H9 (cell line): ENCODE measurements around the gene ST8SIA5. TPM values are rescaled to one million over a fixed set of nuclear protein-coding genes. Genes with fewer than 3 reads are reported as not detected.

Source experiments
- DNase-seq: peaks from one replicate; pipeline ENCODE4 v3.0.0-alpha.2; 2017
- H2AFZ ChIP-seq: one replicate; pipeline ENCODE4 v1.6.1; 2013; ENCODE audit warnings: mild to moderate bottlenecking, low read length, control low read depth, moderate library complexity
- H2AK5ac ChIP-seq: 2 replicates; pipeline ENCODE4 v1.6.1; 2013; ENCODE audit warnings: low read length, control low read depth, mixed read lengths; ENCODE audit not compliant: insufficient read length
- H2BK120ac ChIP-seq: one replicate; pipeline ENCODE4 v1.6.1; 2013; ENCODE audit warnings: low read depth, mild to moderate bottlenecking, low read length, control low read depth, inconsistent platforms; ENCODE audit not compliant: poor library complexity, severe bottlenecking
- H2BK12ac ChIP-seq: 2 replicates; pipeline ENCODE4 v1.6.1; 2013; ENCODE audit warnings: low read length, control low read depth, mixed read lengths, low read depth; ENCODE audit not compliant: insufficient read length
- H2BK15ac ChIP-seq: 2 replicates; pipeline ENCODE4 v1.6.1; 2013; ENCODE audit warnings: low read depth, low read length, control low read depth
- H2BK20ac ChIP-seq: one replicate; pipeline ENCODE4 v1.6.1; 2013; ENCODE audit warnings: low read depth, mild to moderate bottlenecking, low read length, control low read depth, inconsistent platforms; ENCODE audit not compliant: poor library complexity, severe bottlenecking
- H2BK5ac ChIP-seq: 2 replicates; pipeline ENCODE4 v1.6.1; 2013; ENCODE audit warnings: low read length, control low read depth, mixed read lengths; ENCODE audit not compliant: insufficient read length
- H3K14ac ChIP-seq: 2 replicates; pipeline ENCODE4 v1.6.1; 2013; ENCODE audit warnings: low read length, control low read depth; ENCODE audit not compliant: insufficient read depth
- H3K18ac ChIP-seq: 2 replicates; pipeline ENCODE4 v1.6.1; 2013; ENCODE audit warnings: low read depth, mild to moderate bottlenecking, mixed read lengths, low read length, control low read depth; ENCODE audit not compliant: insufficient read length
- H3K23ac ChIP-seq: 2 replicates; pipeline ENCODE4 v1.6.1; 2013; ENCODE audit warnings: low read length, control low read depth, mixed read lengths, low read depth; ENCODE audit not compliant: insufficient read length
- H3K23me2 ChIP-seq: 2 replicates; pipeline ENCODE4 v1.6.1; 2013; ENCODE audit warnings: low read depth, mild to moderate bottlenecking, mixed read lengths, low read length, control low read depth; ENCODE audit not compliant: insufficient read length, poor library complexity, severe bottlenecking
- H3K27ac ChIP-seq: 2 replicates; pipeline ENCODE4 v1.5.1; 2013; ENCODE audit warnings: low read length, control low read depth, mixed read lengths, low read depth; ENCODE audit not compliant: insufficient read length
- H3K27me3 ChIP-seq: 2 replicates; pipeline ENCODE4 v1.6.1; 2013; ENCODE audit warnings: low read length, control low read depth, inconsistent platforms; ENCODE audit not compliant: insufficient read depth
- H3K4ac ChIP-seq: 2 replicates; pipeline ENCODE4 v1.6.1; 2013; ENCODE audit warnings: low read depth, mild to moderate bottlenecking, control low read depth, inconsistent platforms, low read length, moderate library complexity
- H3K4me1 ChIP-seq: 2 replicates; pipeline ENCODE4 v1.6.1; 2013; ENCODE audit warnings: low read length, control low read depth, inconsistent platforms; ENCODE audit not compliant: insufficient read depth
- H3K4me2 ChIP-seq: 2 replicates; pipeline ENCODE4 v1.6.1; 2013; ENCODE audit warnings: low read length, control low read depth, mixed read lengths; ENCODE audit not compliant: insufficient read length, insufficient read depth
- H3K56ac ChIP-seq: 2 replicates; pipeline ENCODE4 v1.6.1; 2013; ENCODE audit warnings: low read depth, mild to moderate bottlenecking, mixed read lengths, low read length, control low read depth; ENCODE audit not compliant: insufficient read length
- H3K79me1 ChIP-seq: 2 replicates; pipeline ENCODE4 v1.6.1; 2013; ENCODE audit warnings: low read depth, mild to moderate bottlenecking, moderate library complexity, low read length, control low read depth, inconsistent platforms; ENCODE audit not compliant: insufficient read depth, poor library complexity, severe bottlenecking
- H3K79me2 ChIP-seq: 2 replicates; pipeline ENCODE4 v1.6.1; 2013; ENCODE audit warnings: low read length, control low read depth, inconsistent platforms; ENCODE audit not compliant: insufficient read depth
- H3K9ac ChIP-seq: 2 replicates; pipeline ENCODE4 v1.6.1; 2013; ENCODE audit warnings: low read length, control low read depth, mixed read lengths; ENCODE audit not compliant: insufficient read length; ENCODE audit errors: extremely low read depth
- H3K9me3 ChIP-seq: one replicate; pipeline ENCODE4 v1.6.1; 2013; ENCODE audit warnings: low read depth, low read length, inconsistent platforms; ENCODE audit not compliant: control insufficient read depth
- H3T11ph ChIP-seq: one replicate; pipeline ENCODE4 v1.6.1; 2013; ENCODE audit warnings: mild to moderate bottlenecking, low read length, control low read depth, inconsistent platforms
- H4K20me1 ChIP-seq: one replicate; pipeline ENCODE4 v1.6.1; 2013; ENCODE audit not compliant: control insufficient read depth, insufficient read length, insufficient read depth
- H4K5ac ChIP-seq: 2 replicates; pipeline ENCODE4 v1.6.1; 2013; ENCODE audit warnings: low read depth, mild to moderate bottlenecking, mixed read lengths, low read length, control low read depth; ENCODE audit not compliant: insufficient read length
- H4K8ac ChIP-seq: replicated peaks from 2 replicates; pipeline ENCODE4 v1.6.1; 2013; ENCODE audit warnings: low read length, control low read depth, mixed read lengths, low read depth; ENCODE audit not compliant: insufficient read length
- H4K91ac ChIP-seq: 2 replicates; pipeline ENCODE4 v1.6.1; 2013; ENCODE audit warnings: low read depth, mild to moderate bottlenecking, moderate library complexity, mixed read lengths, low read length, control low read depth; ENCODE audit not compliant: insufficient read length
- H3K27ac Mint-ChIP-seq, 3 experiments: 2 replicates in 2 of 3; 3 replicates in 1 of 3; pipeline ENCODE4 v1.8.0; 2020 to 2021; ENCODE audit warnings: mixed read lengths in 3 of 3, mild to moderate bottlenecking in 1 of 3, moderate library complexity in 1 of 3
- H3K27me3 Mint-ChIP-seq: 2 replicates; pipeline ENCODE4 v1.8.0; 2021; ENCODE audit warnings: low read depth, mild to moderate bottlenecking, moderate library complexity, mixed read lengths
- H3K36me3 Mint-ChIP-seq, 3 experiments: 2 replicates in 2 of 3; 3 replicates in 1 of 3; pipeline ENCODE4 v1.8.0; 2020 to 2021; ENCODE audit warnings: low read depth in 3 of 3, mixed read lengths in 3 of 3; ENCODE audit not compliant: insufficient read depth in 1 of 3
- H3K4me1 Mint-ChIP-seq, 2 experiments: 2 replicates each; pipeline ENCODE4 v1.8.0; 2020; ENCODE audit warnings: mixed read lengths in 2 of 2
- H3K4me3 Mint-ChIP-seq, 2 experiments: 2 replicates in 1 of 2; 3 replicates in 1 of 2; pipeline ENCODE4 v1.8.0; 2020 to 2021; ENCODE audit warnings: mild to moderate bottlenecking in 2 of 2, mixed read lengths in 2 of 2, moderate library complexity in 1 of 2
- H3K9me3 Mint-ChIP-seq, 2 experiments: 2 replicates in 1 of 2; 3 replicates in 1 of 2; pipeline ENCODE4 v1.8.0; 2020; ENCODE audit warnings: mild to moderate bottlenecking in 2 of 2, mixed read lengths in 2 of 2, moderate library complexity in 1 of 2
- WGBS: extraction: QIAGEN DNeasy Blood & Tissue Kit; methylation state at CpG from one replicate; pipeline ENCODE4 v1.1.7; 2013; ENCODE audit warnings: missing lambda C conversion rate, low lambda C conversion rate, mixed read lengths; ENCODE audit not compliant: insufficient read length; ENCODE audit errors: extremely low coverage; 5-methylcytosine and 5-hydroxymethylcytosine counted together
- total RNA-seq: library from RNA; stranded (reverse); gene quantifications from 2 replicates; pipeline ENCODE4 v1.2.1, GENCODE V29; 2021
- TF ChIP-seq, protein P1 (sequence below): fragments of 200-600 bp; sonication (generic); conservative IDR thresholded peaks from 3 replicates; pipeline ENCODE4 v1.8.0; 2021; ENCODE audit warnings: antibody characterized with exemption, mild to moderate bottlenecking

Gene ST8SIA5
- total RNA-seq, 1 experiment from 2014 or later = 0.63 TPM

DNA sequence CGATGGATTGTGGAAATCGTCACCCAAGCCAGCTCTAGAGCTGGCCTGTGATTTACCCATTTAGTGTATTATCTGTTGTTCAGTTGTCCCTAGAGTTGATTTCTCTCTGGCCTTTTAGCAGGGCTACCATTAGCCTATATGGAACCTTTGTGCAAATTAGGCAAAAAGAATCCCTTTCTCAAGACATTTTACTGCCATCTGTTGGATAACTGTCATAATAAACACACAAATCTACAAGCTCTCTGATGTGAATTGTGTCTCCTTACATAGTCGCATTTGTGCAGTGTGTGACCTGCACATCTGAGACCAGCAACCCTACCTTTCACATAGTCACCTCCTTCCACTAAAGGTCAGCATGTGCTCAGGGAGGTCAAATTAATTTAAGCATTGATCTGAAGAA lies 133.9 kb downstream of the ST8SIA5 start:
- no peaks in the 10 kb centered on the region for H3K9me3 Mint-ChIP-seq

More for the DNA sequence above, 133.9 kb downstream of the ST8SIA5 start:
- H3K56ac ChIP-seq = no peak overlapping the region
- H3K4ac ChIP-seq = no peak overlapping the region
- H2AK5ac ChIP-seq = no peak overlapping the region
- no peaks in the 10 kb centered on the region for H3K27me3 ChIP-seq
- H3K18ac ChIP-seq = no peak overlapping the region
- H3K9me3 ChIP-seq = no peaks in the 10 kb centered on the region
- H4K20me1 ChIP-seq = no peaks in the 10 kb centered on the region
- H3T11ph ChIP-seq = no peak overlapping the region
- H3K23me2 ChIP-seq = no peaks in the 10 kb centered on the region
- peaks cover 4% of the 10 kb centered on the region for H3K27me3 Mint-ChIP-seq
- H3K27ac Mint-ChIP-seq = no peak overlapping the region
- no peak overlapping the region for H2BK12ac ChIP-seq
- H3K14ac ChIP-seq = no peak overlapping the region
- H2BK15ac ChIP-seq = no peak overlapping the region
- H3K79me1 ChIP-seq = no peaks in the 10 kb centered on the region
- no peak overlapping the region for H2AFZ ChIP-seq
- no peaks in the 10 kb centered on the region for H3K79me2 ChIP-seq
- H4K5ac ChIP-seq = no peak overlapping the region
- H3K4me1 ChIP-seq = no peaks in the 10 kb centered on the region
- no peak overlapping the region for H3K4me2 ChIP-seq
- H4K91ac ChIP-seq = no peak overlapping the region
- no peak overlapping the region for H3K23ac ChIP-seq
- TF ChIP-seq, protein P1, sequence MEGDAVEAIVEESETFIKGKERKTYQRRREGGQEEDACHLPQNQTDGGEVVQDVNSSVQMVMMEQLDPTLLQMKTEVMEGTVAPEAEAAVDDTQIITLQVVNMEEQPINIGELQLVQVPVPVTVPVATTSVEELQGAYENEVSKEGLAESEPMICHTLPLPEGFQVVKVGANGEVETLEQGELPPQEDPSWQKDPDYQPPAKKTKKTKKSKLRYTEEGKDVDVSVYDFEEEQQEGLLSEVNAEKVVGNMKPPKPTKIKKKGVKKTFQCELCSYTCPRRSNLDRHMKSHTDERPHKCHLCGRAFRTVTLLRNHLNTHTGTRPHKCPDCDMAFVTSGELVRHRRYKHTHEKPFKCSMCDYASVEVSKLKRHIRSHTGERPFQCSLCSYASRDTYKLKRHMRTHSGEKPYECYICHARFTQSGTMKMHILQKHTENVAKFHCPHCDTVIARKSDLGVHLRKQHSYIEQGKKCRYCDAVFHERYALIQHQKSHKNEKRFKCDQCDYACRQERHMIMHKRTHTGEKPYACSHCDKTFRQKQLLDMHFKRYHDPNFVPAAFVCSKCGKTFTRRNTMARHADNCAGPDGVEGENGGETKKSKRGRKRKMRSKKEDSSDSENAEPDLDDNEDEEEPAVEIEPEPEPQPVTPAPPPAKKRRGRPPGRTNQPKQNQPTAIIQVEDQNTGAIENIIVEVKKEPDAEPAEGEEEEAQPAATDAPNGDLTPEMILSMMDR = no peak
- no peak overlapping the region for H2BK5ac ChIP-seq
- H3K4me1 Mint-ChIP-seq = peaks cover 0 to 3% of the 10 kb centered on the region in 2 experiments; a peak in 1 of 4 replicates
- WGBS = no CpG with 5 or more reads among the region's 3 CpGs
- H3K36me3 Mint-ChIP-seq = no peaks in the 10 kb centered on the region
- no peak overlapping the region for H3K9ac ChIP-seq
- no peak overlapping the region for H4K8ac ChIP-seq
- H2BK120ac ChIP-seq = no peak overlapping the region
- H3K27ac ChIP-seq = no peak overlapping the region
- DNase-seq = no peak
- no peak overlapping the region for H2BK20ac ChIP-seq
- H3K4me3 Mint-ChIP-seq = no peak overlapping the region
